Neural cell (in vitro differentiated cells): ENCODE measurements around the gene PLXNA4.

Experiments
- CTCF ChIP-seq: fragments of 450-650 bp; IDR thresholded peaks from 2 replicates; pipeline ENCODE4 v1.5.1; 2014; ENCODE audit warnings: antibody characterized with exemption, mild to moderate bottlenecking, moderate library complexity; ENCODE audit not compliant: poor library complexity, severe bottlenecking
- EP300 ChIP-seq: fragments of 450-650 bp; conservative IDR thresholded peaks from 2 replicates; pipeline ENCODE4 v1.6.1; 2014; ENCODE audit warnings: antibody characterized with exemption, mild to moderate bottlenecking, moderate library complexity; ENCODE audit not compliant: poor library complexity, severe bottlenecking
- EZH2 ChIP-seq: fragments of 200-600, 300-800 bp; shearing (Covaris generic), sonication (generic); IDR thresholded peaks from 2 replicates; pipeline ENCODE4 v1.6.1; 2014; ENCODE audit warnings: antibody characterized with exemption, low read length, borderline replicate concordance, mild to moderate bottlenecking; ENCODE audit not compliant: insufficient read depth, poor library complexity, severe bottlenecking
- POLR2AphosphoS5 ChIP-seq: IDR thresholded peaks from 2 replicates; pipeline ENCODE4 v1.6.1; 2012
- RAD21 ChIP-seq: fragments of 450-650 bp; conservative IDR thresholded peaks from 2 replicates; pipeline ENCODE4 v1.6.1; 2014; ENCODE audit warnings: antibody characterized with exemption, mild to moderate bottlenecking, moderate library complexity
- REST ChIP-seq: IDR thresholded peaks from 2 replicates; pipeline ENCODE4 v1.6.1; 2012; ENCODE audit warnings: borderline replicate concordance
- TAF1 ChIP-seq: IDR thresholded peaks from 2 replicates; pipeline ENCODE4 v1.6.1; 2012; ENCODE audit warnings: low read depth

GRCh38 chr7:132527467-132528410, 48.5 kb downstream of the PLXNA4 start:
- no peak for TF ChIP-seq POLR2AphosphoS5
- TF ChIP-seq CTCF = no peak
- no peak for TF ChIP-seq REST
- no peak for TF ChIP-seq TAF1
- TF ChIP-seq EZH2 = no peak
- TF ChIP-seq RAD21 = no peak
- TF ChIP-seq EP300 = no peak
